Loucy (cell line): ENCODE results near the gene CST9.
"Not testable (repeated sequence)": the region's sequence is repeated elsewhere in the genome, so short reads cannot be mapped to it uniquely, and the experiment has no call there.

ENCODE experiments used
- CTCF ChIP-seq: fragments of 200-600 bp; sonication (generic); conservative IDR thresholded peaks from 2 replicates; pipeline ENCODE4 v1.5.1; 2014; ENCODE audit warnings: mild to moderate bottlenecking, antibody characterized with exemption, low read length
- EZH2phosphoT487 ChIP-seq: fragments of 200-600 bp; IDR thresholded peaks from 2 replicates; pipeline ENCODE4 v1.6.1; 2018; ENCODE audit warnings: antibody characterized with exemption, mild to moderate bottlenecking, moderate library complexity, borderline replicate concordance

- TF ChIP-seq CTCF, EZH2phosphoT487: not testable (repeated sequence)
Observed at GRCh38 chr20:23581833-23582232, 23.9 kb downstream of the CST9 start.
